HS-5 (cell line): Measurements from ENCODE around the gene SSNA1.
A peak's percentile ranks its signal among the peaks of the same experiment; 100 is the strongest.

Experiments
- DNase-seq: peaks from one replicate; pipeline ENCODE4 v3.0.0-alpha.2; 2012; ENCODE audit warnings: low read depth

Gene SSNA1

GRCh38 chr9:137188490-137189296 lies at the start of gene SSNA1, which contains the start of gene ANAPC2:
Gene SSNA1, plus strand, starts transcription at chr9:137188676. Its CDS starts 51 bp downstream, at chr9:137188727.
Gene ANAPC2, minus strand, starts transcription at chr9:137188560. Its CDS starts 28 bp downstream, at chr9:137188532.
- DNase-seq = peak; percentile 75

GRCh38 chr9:137138722-137139467 lies 49.6 kb upstream of the SSNA1 start, which contains the start of gene GRIN1:
Gene GRIN1, plus strand, starts transcription at chr9:137139154. Its CDS starts 333 bp downstream, at chr9:137139487.
- DNase-seq = no peak

- no peak for DNase-seq
These were observed 48.9 kb upstream of the SSNA1 start for GRCh38 chr9:137139468-137140150.

- DNase-seq = no peak
These were observed 48.1 kb upstream of the SSNA1 start for GRCh38 chr9:137140151-137141012.

- no peak for DNase-seq
These were observed 47.2 kb upstream of the SSNA1 start for GRCh38 chr9:137141050-137141810.

GRCh38 chr9:137141976-137142936 lies 46.2 kb upstream of the SSNA1 start:
- no peak for DNase-seq

- DNase-seq = no peak
These were observed 45.0 kb upstream of the SSNA1 start for GRCh38 chr9:137143459-137143858.

GRCh38 chr9:137145731-137146526 lies 42.5 kb upstream of the SSNA1 start:
- DNase-seq = no peak

- DNase-seq = no peak
These were observed 42.0 kb upstream of the SSNA1 start for GRCh38 chr9:137146527-137146918.

- no peak for DNase-seq
These were observed 41.2 kb upstream of the SSNA1 start for GRCh38 chr9:137147091-137147792.

GRCh38 chr9:137147793-137148160 lies 40.7 kb upstream of the SSNA1 start:
- no peak for DNase-seq

- no peak for DNase-seq
These were observed 40.2 kb upstream of the SSNA1 start for GRCh38 chr9:137148242-137148641.

- DNase-seq = no peak
These were observed 39.8 kb upstream of the SSNA1 start for GRCh38 chr9:137148661-137149060.

GRCh38 chr9:137149363-137149762 lies 39.1 kb upstream of the SSNA1 start:
- DNase-seq = no peak

- no peak for DNase-seq
These were observed 38.4 kb upstream of the SSNA1 start for GRCh38 chr9:137149942-137150616.

- no peak for DNase-seq
These were observed 37.6 kb upstream of the SSNA1 start for GRCh38 chr9:137150617-137151457.
